GM12878 (cell line): ENCODE data around the gene TAF4. TPM values are rescaled to one million over a fixed set of nuclear protein-coding genes. Genes with fewer than 3 reads are reported as not detected.

Experiments used
- BHLHE40 ChIP-seq, 2 experiments: fragments of 450-650 bp in 1 of 2; IDR thresholded peaks; 2 replicates each; pipeline ENCODE4 v1.6.1; 2011 to 2017; ENCODE audit warnings: low read depth in 2 of 2, borderline replicate concordance in 1 of 2, improper control_type of control experiment in 1 of 2, low read length in 1 of 2, mild to moderate bottlenecking in 1 of 2
- CBX5 ChIP-seq: sonication (generic); IDR thresholded peaks from 2 replicates; pipeline ENCODE4 v1.6.1; 2016; ENCODE audit warnings: low read depth, moderate library complexity, mild to moderate bottlenecking, inconsistent platforms
- CREM ChIP-seq: IDR thresholded peaks from 2 replicates; pipeline ENCODE4 v1.6.1; 2014; ENCODE audit warnings: antibody characterized with exemption, low read depth
- DPF2 ChIP-seq: fragments of 450-650 bp; IDR thresholded peaks from 2 replicates; pipeline ENCODE4 v1.6.1; 2017; ENCODE audit warnings: mild to moderate bottlenecking
- E4F1 ChIP-seq: fragments of 450-650 bp; IDR thresholded peaks from 2 replicates; pipeline ENCODE4 v1.6.1; 2018; ENCODE audit warnings: borderline replicate concordance, mild to moderate bottlenecking; ENCODE audit not compliant: partially characterized antibody
- HDGF ChIP-seq: fragments of 450-650 bp; IDR thresholded peaks from 2 replicates; pipeline ENCODE4 v1.6.1; 2016; ENCODE audit warnings: antibody characterized with exemption
- IKZF2 ChIP-seq, 2 experiments: fragments of 450-650 bp; IDR thresholded peaks; 2 replicates each; pipeline ENCODE4 v1.6.1; 2017; ENCODE audit warnings: mild to moderate bottlenecking in 2 of 2, moderate library complexity in 2 of 2
- LARP7 ChIP-seq: fragments of 450-650 bp; IDR thresholded peaks from 2 replicates; pipeline ENCODE4 v1.6.1; 2017; ENCODE audit warnings: mild to moderate bottlenecking
- MEF2B ChIP-seq: fragments of 450-650 bp; IDR thresholded peaks from 2 replicates; pipeline ENCODE4 v1.6.1; 2018; ENCODE audit warnings: mild to moderate bottlenecking, moderate library complexity; ENCODE audit not compliant: partially characterized antibody, poor library complexity, severe bottlenecking
- NFYA ChIP-seq: IDR thresholded peaks from 2 replicates; pipeline ENCODE4 v1.6.1; 2011; ENCODE audit warnings: low read depth, mild to moderate bottlenecking, low read length, improper control_type of control experiment, borderline replicate concordance
- NR2F1 ChIP-seq: fragments of 450-650 bp; conservative IDR thresholded peaks from 2 replicates; pipeline ENCODE4 v1.6.1; 2017; ENCODE audit warnings: mild to moderate bottlenecking
- RAD21 ChIP-seq: IDR thresholded peaks from 2 replicates; pipeline ENCODE4 v1.6.1; 2011; ENCODE audit warnings: mild to moderate bottlenecking, low read depth, low read length, moderate library complexity; ENCODE audit not compliant: insufficient read depth
- RB1 ChIP-seq: fragments of 450-650 bp; formaldehyde crosslinking; IDR thresholded peaks from 2 replicates; pipeline ENCODE4 v1.6.1; 2017; ENCODE audit warnings: mild to moderate bottlenecking, borderline replicate concordance
- REST ChIP-seq: IDR thresholded peaks from 2 replicates; pipeline ENCODE4 v1.6.1; 2012; ENCODE audit warnings: mild to moderate bottlenecking, low read depth, low read length
- SMC3 ChIP-seq: IDR thresholded peaks from 2 replicates; pipeline ENCODE4 v1.6.1; 2011; ENCODE audit warnings: low read length, improper control_type of control experiment, borderline replicate concordance
- SPI1 ChIP-seq: IDR thresholded peaks from 2 replicates; pipeline ENCODE4 v1.6.1; 2011; ENCODE audit warnings: low read depth, mild to moderate bottlenecking, low read length, moderate library complexity, borderline replicate concordance; ENCODE audit not compliant: insufficient read depth
- STAT1 ChIP-seq: fragments of 450-650 bp; conservative IDR thresholded peaks from 2 replicates; pipeline ENCODE4 v1.6.1; 2014; ENCODE audit warnings: antibody characterized with exemption, mild to moderate bottlenecking
- SUZ12 ChIP-seq: fragments of 200-600 bp; sonication (generic); IDR thresholded peaks from one replicate; pipeline ENCODE4 v1.6.1; 2018; ENCODE audit warnings: antibody characterized with exemption, mild to moderate bottlenecking; ENCODE audit not compliant: unreplicated experiment
- TCF7 ChIP-seq: IDR thresholded peaks from 2 replicates; pipeline ENCODE4 v1.6.1; 2014; ENCODE audit warnings: antibody characterized with exemption, borderline replicate concordance
- WRNIP1 ChIP-seq: IDR thresholded peaks from 2 replicates; pipeline ENCODE4 v1.6.1; 2011; ENCODE audit warnings: low read depth, low read length, improper control_type of control experiment, borderline replicate concordance
- YBX1 ChIP-seq: fragments of 450-650 bp; IDR thresholded peaks from 2 replicates; pipeline ENCODE4 v1.6.1; 2016; ENCODE audit warnings: antibody characterized with exemption
- YY1 ChIP-seq: IDR thresholded peaks from 2 replicates; pipeline ENCODE4 v1.6.1; 2011; ENCODE audit warnings: low read depth, mild to moderate bottlenecking, low read length
- ZBTB33 ChIP-seq: fragments of 450-650 bp; IDR thresholded peaks from 2 replicates; pipeline ENCODE4 v1.6.1; 2017; ENCODE audit warnings: mild to moderate bottlenecking
- ZNF207 ChIP-seq: fragments of 450-650 bp; IDR thresholded peaks from 2 replicates; pipeline ENCODE4 v1.6.1; 2014; ENCODE audit warnings: antibody characterized with exemption, mild to moderate bottlenecking, borderline replicate concordance
- ZNF217 ChIP-seq: fragments of 450-650 bp; IDR thresholded peaks from 2 replicates; pipeline ENCODE4 v1.6.1; 2017; ENCODE audit warnings: antibody characterized with exemption, mild to moderate bottlenecking
- polyA plus RNA-seq, 11 experiments: library from polyadenylated mRNA; depleted of rRNA in 4 of 11; unstranded in 6 of 11; stranded (reverse) in 5 of 11; fragments of >200 nt; fragmentation: Nextera tagmentation in 4 of 11; fragmentation: Illumina TruSeq in 1 of 11; extraction: Ambion mirVana in 4 of 11; extraction: Trizol in 1 of 11; gene quantifications; 1 replicate in 1 of 11; 2 replicates in 10 of 11; pipeline versions ENCODE4 v1.2.1 to v1.2.3, GENCODE V29; 2011 to 2016; ENCODE audit warnings: inconsistent platforms in 2 of 11, missing spikeins in 2 of 11, low read depth in 1 of 11
- total RNA-seq, 4 experiments: library from RNA; depleted of rRNA in 3 of 4; stranded (reverse); fragments of >200 nt in 3 of 4; fragmentation: Illumina TruSeq in 1 of 4; extraction: Trizol in 1 of 4; gene quantifications; 2 replicates each; pipeline versions ENCODE4 v1.2.1 to v1.2.3, GENCODE V29; 2013 to 2021

The TAF4 gene
- total and polyA plus RNA-seq, 10 of the 15 experiments (the other 5 are each of a cell fraction or from before 2014, with no cell fraction given), result 0.39 to 16.9 (median 3.4) TPM

GRCh38 chr20:62065674-62066338 lies at the start of gene TAF4 (continued):
- TF ChIP-seq REST (no peak), SMC3 (no peak), RAD21 (no peak), CREM (no peak), LARP7 (peak; percentile 60; the same call in 1 of the 2 replicates), SPI1 (no peak), ZNF217 (no peak), YBX1 (no peak), HDGF (no peak), BHLHE40 (IDR thresholded peaks at IDR 0.05; ENCODE audit: borderline replicate concordance in 1 of 2, low read depth in 2 of 2, low read length in 1 of 2) (0 out of 4 replicates have a peak, but pooled peaks of 1 of the 2 experiments have one; percentile 24), MEF2B (no peak), NR2F1 (no peak), RB1 (no peak), CBX5 (no peak), SUZ12 (no peak), STAT1 (no peak), YY1 (peak; percentile 96), NFYA (no peak), ZBTB33 (no peak), ZNF207 (no peak), WRNIP1 (no peak), TCF7 (no peak), E4F1 (no peak), IKZF2 (IDR thresholded peaks at IDR 0.05) (no peak), DPF2 (no peak)
